ENCODE measurements around the gene CLHC1. TPM values are rescaled to one million over a fixed set of nuclear protein-coding genes. Genes with fewer than 3 reads are reported as not detected.
"Not testable (repeated sequence)": the region's sequence is repeated elsewhere in the genome, so short reads cannot be mapped to it uniquely, and the experiment has no call there.

CLHC1 gene
- total RNA-seq, 4 donors from 2014 or later: 1.2 to 15.9 (median 7.0) TPM

GRCh38 chr2:55269645-55269990 is 37.5 kb upstream of the CLHC1 start:
- in situ Hi-C loops (cut with MboI; ENCODE audit: low pct_ligation_motif_present in 1 of 4, low pct_unique_long_range_greater_than_20kb in 1 of 4, low sequenced_read_pairs in 3 of 4): loop anchor here in 1 of 4 donors (25.0 kb wide), 1 partner anchor 168 kb away; no protein-coding TSS in a partner anchor
- Histone ChIP-seq H3K9me3 (no peaks in the 10 kb centered on the region), H3K36me3 (peaks cover 0 to 12% (median 0%) of the 10 kb centered on the region in 4 donors), H3K27ac (peak overlapping the region; percentile 84 to 91 (median 89)), H3K4me3 (peak overlapping the region; percentile 24 to 76 (median 58)), H3K27me3 (no peaks in the 10 kb centered on the region), H3K4me1 (peaks cover 7 to 22% (median 14%) of the 10 kb centered on the region in 4 donors)
- intact Hi-C loops (cut with DNase I; ENCODE audit: low total_unique reads): no loop called here
- WGBS, 2 donors (ENCODE audit: low coverage in 1 of 2): 41 to 42% methylated on average over 7 of the region's 7 CpGs
- DNase-seq: no peak
- TF ChIP-seq POLR2A (IDR thresholded peaks at IDR 0.05) (no peak), POLR2AphosphoS5 (IDR thresholded peaks at IDR 0.05) (no peak), CTCF (IDR thresholded peaks at IDR 0.05) (no peak), EP300 (IDR thresholded peaks at IDR 0.05; ENCODE audit: low read depth) (no peak)

GRCh38 chr2:55268907-55269644 is 37.0 kb upstream of the CLHC1 start, which contains the start of gene MTIF2:
Gene MTIF2, minus strand, starts transcription at chr2:55269231. Its CDS starts 5,373 bp downstream, at chr2:55263858.
- DNase-seq: peak; percentile 97
- peak within 1 kb of the TSS; percentile 39 to 76 (median 58) for H3K4me3 ChIP-seq
- H3K9me3 ChIP-seq: no peaks in the 10 kb centered on the region
- H3K4me1 ChIP-seq: peaks cover 7 to 22% (median 14%) of the 10 kb centered on the region in 4 donors
- WGBS, 2 donors (ENCODE audit: low coverage in 1 of 2): 0% methylated on average over 5 to 43 of the region's 43 CpGs
- no peaks in the 10 kb centered on the region for H3K27me3 ChIP-seq
- peaks cover 0 to 18% (median 0%) of the 10 kb centered on the region in 4 donors for H3K36me3 ChIP-seq
- in situ Hi-C loops (cut with MboI; ENCODE audit: low pct_ligation_motif_present in 1 of 4, low pct_unique_long_range_greater_than_20kb in 1 of 4, low sequenced_read_pairs in 3 of 4): loop anchor here in 1 of 4 donors (25.0 kb wide), 1 partner anchor 168 kb away; no protein-coding TSS in a partner anchor
- H3K27ac ChIP-seq: peak within 1 kb of the TSS; percentile 84 to 91 (median 89)
- intact Hi-C loops (cut with DNase I; ENCODE audit: low total_unique reads): no loop called here
- TF ChIP-seq POLR2A (IDR thresholded peaks at IDR 0.05): peak; percentile 87
- peak in 1 of 5 experiments; percentile 18 for TF ChIP-seq CTCF (IDR thresholded peaks at IDR 0.05)
- TF ChIP-seq EP300 (IDR thresholded peaks at IDR 0.05; ENCODE audit: low read depth): no peak
- peak; percentile 60 to 87 (median 86) for TF ChIP-seq POLR2AphosphoS5 (IDR thresholded peaks at IDR 0.05)

GRCh38 chr2:55268288-55268906 is 36.3 kb upstream of the CLHC1 start:
- Histone ChIP-seq H3K27ac (peak overlapping the region; percentile 84 to 91 (median 89)), H3K36me3 (peaks cover 0 to 24% (median 2%) of the 10 kb centered on the region in 4 donors), H3K9me3 (no peaks in the 10 kb centered on the region), H3K27me3 (no peaks in the 10 kb centered on the region), H3K4me1 (peaks cover 7 to 22% (median 14%) of the 10 kb centered on the region in 4 donors), H3K4me3 (peak overlapping the region; percentile 39 to 76 (median 58))
- intact Hi-C loops (cut with DNase I; ENCODE audit: low total_unique reads): no loop called here
- WGBS, 2 donors (ENCODE audit: low coverage in 1 of 2): 16% methylated on average over 13 of the region's 13 CpGs
- TF ChIP-seq CTCF (IDR thresholded peaks at IDR 0.05): peak in 2 of 5 experiments; percentile 9 to 11
- TF ChIP-seq EP300 (IDR thresholded peaks at IDR 0.05; ENCODE audit: low read depth): no peak
- no peak for DNase-seq
- in situ Hi-C loops (cut with MboI; ENCODE audit: low pct_ligation_motif_present in 1 of 4, low pct_unique_long_range_greater_than_20kb in 1 of 4, low sequenced_read_pairs in 3 of 4): loop anchor here in 1 of 4 donors (25.0 kb wide), 1 partner anchor 169 kb away; no protein-coding TSS in a partner anchor

GRCh38 chr2:55259586-55259985 is 27.5 kb upstream of the CLHC1 start:
- intact Hi-C loops (cut with DNase I; ENCODE audit: low total_unique reads); H3K9me3 ChIP-seq; H3K27ac ChIP-seq; DNase-seq; H3K4me3 ChIP-seq; H3K4me1 ChIP-seq; H3K27me3 ChIP-seq: not testable (repeated sequence)
- peaks cover 0 to 67% (median 20%) of the 10 kb centered on the region in 4 donors for H3K36me3 ChIP-seq
- 93 to 97% methylated on average over 3 of the region's 3 CpGs for WGBS, 2 donors (ENCODE audit: low coverage in 1 of 2)
- in situ Hi-C loops (cut with MboI; ENCODE audit: low pct_ligation_motif_present in 1 of 4, low pct_unique_long_range_greater_than_20kb in 1 of 4, low sequenced_read_pairs in 3 of 4): loop anchor here in 1 of 4 donors (25.0 kb wide), 1 partner anchor 178 kb away; no protein-coding TSS in a partner anchor
